ENCODE results near the gene PCSK4. TPM values are rescaled to one million over a fixed set of nuclear protein-coding genes. Genes with fewer than 3 reads are reported as not detected.

The PCSK4 gene
- total and polyA plus RNA-seq, 10 of the 15 experiments (the other 5 are each of a cell fraction or from before 2014, with no cell fraction given), result 0.27 to 0.99 (median 0.40) TPM; not detected in 3

DNA sequence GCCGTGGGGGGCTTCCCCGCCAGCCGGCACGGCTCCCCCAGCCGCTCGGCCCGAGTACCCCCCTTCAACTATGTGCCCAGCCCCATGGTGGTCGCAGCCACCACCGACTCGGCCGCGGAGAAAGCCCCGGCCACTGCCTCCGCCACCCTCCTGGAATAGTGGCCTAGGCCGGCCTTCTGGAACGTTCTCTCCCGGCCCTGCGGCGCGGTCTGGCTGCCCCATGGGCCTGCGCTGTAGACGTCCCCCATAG lies 20.2 kb downstream of the PCSK4 start:
- POLR2A ChIA-PET, result no interaction called here
- Histone ChIP-seq H2AFZ (ENCODE audit: control insufficient read depth, low read depth, low read length) (no peak overlapping the region), H3K27me3 (replicated peaks in 1 of 2; ENCODE audit: control insufficient read depth in 2 of 2, insufficient read depth in 2 of 2, low read length in 1 of 2) (peaks cover 10 to 27% of the 10 kb centered on the region in 2 experiments), H3K27ac (ENCODE audit: control insufficient read depth, insufficient read depth) (no peak overlapping the region), H3K36me3 (ENCODE audit: control insufficient read depth in 2 of 2, insufficient read depth in 2 of 2, low read length in 1 of 2) (no peaks in the 10 kb centered on the region), H3K4me3 (no peak overlapping the region), H3K4me2 (ENCODE audit: control insufficient read depth, insufficient read depth) (peak overlapping the region; percentile 33; the same call in 1 of the 2 replicates), H3K79me2 (ENCODE audit: control insufficient read depth, insufficient read depth, low read length) (no peaks in the 10 kb centered on the region), H3K9ac (ENCODE audit: control insufficient read depth, insufficient read depth, low read length) (no peak overlapping the region), H3K9me3 (replicated peaks; ENCODE audit: control insufficient read depth, insufficient read depth, low read length) (no peaks in the 10 kb centered on the region), H4K20me1 (ENCODE audit: control insufficient read depth, insufficient read depth) (peaks cover 7% of the 10 kb centered on the region), H3K4me1 (ENCODE audit: control insufficient read depth, insufficient read depth, low read length) (peaks cover 7% of the 10 kb centered on the region)
- in situ Hi-C loops (cut with MboI), result no loop called here
- TF ChIP-seq ZBTB11 (CRISPR knock-in tag; IDR thresholded peaks at IDR 0.05) (no peak), ZNF622 (IDR thresholded peaks at IDR 0.05) (no peak), MAX (IDR thresholded peaks at IDR 0.05; ENCODE audit: low read depth, low read length) (no peak), POLR2A (IDR thresholded peaks at IDR 0.05; ENCODE audit: low read depth, low read length) (peak; percentile 59; the same call in 1 of the 2 replicates)
- no peak for FAIRE-seq
- 2% methylated on average over 21 of the region's 22 CpGs for WGBS (ENCODE audit: insufficient coverage, insufficient replicate concordance, low lambda C conversion rate, missing lambda C conversion rate)
- CTCF ChIA-PET, result no interaction called here
- DNase-seq (ENCODE audit: low read depth, low spot score), result no peak
- SMC1A ChIA-PET (ENCODE audit: uncharacterized antibody, unreplicated experiment), result no interaction called here
- ATAC-seq, result no peak
- RAD21 ChIA-PET (ENCODE audit: unreplicated experiment), result no interaction called here
- intact Hi-C loops (cut with micrococcal nuclease; ENCODE audit: unreplicated experiment), result no loop called here
- BruUV-seq (replicated peaks), result no TSS peak

Data from GM12878 (cell line).